ENCODE data around the gene GRHL1. TPM values are rescaled to one million over a fixed set of nuclear protein-coding genes. Genes with fewer than 3 reads are reported as not detected.

GRHL1 gene
- total RNA-seq, 1 donor = 0.36 TPM

DNA sequence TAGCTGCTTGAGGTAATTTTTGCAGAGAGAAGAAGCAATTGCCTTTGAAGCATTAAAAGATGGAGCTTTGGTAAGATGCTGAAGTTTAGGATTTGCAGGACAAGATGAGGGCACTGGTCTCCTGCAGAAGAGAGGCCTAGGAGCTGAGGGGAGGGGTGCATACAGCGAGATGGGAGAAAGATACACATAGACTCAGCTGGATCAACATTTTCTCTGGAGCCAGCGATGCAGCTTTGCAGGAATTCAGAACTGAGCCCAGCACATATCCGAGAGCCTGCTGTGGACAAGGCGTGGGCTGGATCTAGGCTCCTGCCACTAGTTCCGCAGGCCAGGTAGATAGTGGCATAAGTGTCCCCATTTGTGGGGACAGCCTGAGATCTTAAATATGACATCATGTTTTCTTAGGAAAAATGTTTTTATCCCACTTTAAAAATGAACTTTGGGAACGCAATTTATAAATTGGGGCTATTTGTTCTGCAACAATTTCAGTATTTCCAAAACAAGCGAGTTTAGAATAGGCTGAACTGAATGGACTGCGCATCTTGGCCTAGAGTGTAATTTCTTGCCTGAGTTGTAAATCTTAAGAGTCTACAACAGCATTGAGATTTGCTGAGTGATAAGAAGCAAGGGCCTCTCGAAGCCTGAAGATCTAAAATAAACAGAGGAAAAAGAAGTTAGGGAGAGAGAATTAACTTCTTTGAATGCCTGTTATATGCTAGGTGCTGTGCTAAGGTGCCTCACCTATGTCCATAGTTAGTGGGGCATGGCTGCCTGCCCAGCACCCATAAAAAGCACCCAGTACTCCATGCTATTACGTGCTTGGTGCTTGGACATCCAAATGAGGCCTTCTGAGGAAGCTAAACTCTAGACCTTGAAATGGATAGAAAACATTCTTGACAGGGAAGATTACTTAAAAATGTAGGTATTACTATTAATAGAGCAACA is 17.3 kb downstream of the GRHL1 start:
- no peak for DNase-seq (ENCODE audit: insufficient read length, low spot score, missing footprints)
- Histone ChIP-seq H3K79me2 (ENCODE audit: insufficient read depth, low read length) (no peaks in the 10 kb centered on the region), H3K4me1 (ENCODE audit: insufficient read depth, low read length) (peaks cover 14% of the 10 kb centered on the region), H3K27ac (ENCODE audit: low read depth, low read length) (no peak overlapping the region), H4K20me1 (ENCODE audit: insufficient read depth, low read length) (no peaks in the 10 kb centered on the region), H3K9me3 (ENCODE audit: low read depth, low read length) (no peaks in the 10 kb centered on the region), H3K4me3 (ENCODE audit: insufficient read depth, low read length) (no peak overlapping the region), H2AFZ (ENCODE audit: low read length) (no peak overlapping the region), H3K4me2 (ENCODE audit: insufficient read depth, low read length) (no peak overlapping the region), H3K27me3 (ENCODE audit: insufficient read depth, low read length) (no peaks in the 10 kb centered on the region), H3K36me3 (ENCODE audit: insufficient read depth, low read length) (no peaks in the 10 kb centered on the region)
- TF ChIP-seq, protein P1, sequence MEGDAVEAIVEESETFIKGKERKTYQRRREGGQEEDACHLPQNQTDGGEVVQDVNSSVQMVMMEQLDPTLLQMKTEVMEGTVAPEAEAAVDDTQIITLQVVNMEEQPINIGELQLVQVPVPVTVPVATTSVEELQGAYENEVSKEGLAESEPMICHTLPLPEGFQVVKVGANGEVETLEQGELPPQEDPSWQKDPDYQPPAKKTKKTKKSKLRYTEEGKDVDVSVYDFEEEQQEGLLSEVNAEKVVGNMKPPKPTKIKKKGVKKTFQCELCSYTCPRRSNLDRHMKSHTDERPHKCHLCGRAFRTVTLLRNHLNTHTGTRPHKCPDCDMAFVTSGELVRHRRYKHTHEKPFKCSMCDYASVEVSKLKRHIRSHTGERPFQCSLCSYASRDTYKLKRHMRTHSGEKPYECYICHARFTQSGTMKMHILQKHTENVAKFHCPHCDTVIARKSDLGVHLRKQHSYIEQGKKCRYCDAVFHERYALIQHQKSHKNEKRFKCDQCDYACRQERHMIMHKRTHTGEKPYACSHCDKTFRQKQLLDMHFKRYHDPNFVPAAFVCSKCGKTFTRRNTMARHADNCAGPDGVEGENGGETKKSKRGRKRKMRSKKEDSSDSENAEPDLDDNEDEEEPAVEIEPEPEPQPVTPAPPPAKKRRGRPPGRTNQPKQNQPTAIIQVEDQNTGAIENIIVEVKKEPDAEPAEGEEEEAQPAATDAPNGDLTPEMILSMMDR (IDR thresholded peaks at IDR 0.05; ENCODE audit: extremely low read depth, low read depth, low read length) = no peak

DNA sequence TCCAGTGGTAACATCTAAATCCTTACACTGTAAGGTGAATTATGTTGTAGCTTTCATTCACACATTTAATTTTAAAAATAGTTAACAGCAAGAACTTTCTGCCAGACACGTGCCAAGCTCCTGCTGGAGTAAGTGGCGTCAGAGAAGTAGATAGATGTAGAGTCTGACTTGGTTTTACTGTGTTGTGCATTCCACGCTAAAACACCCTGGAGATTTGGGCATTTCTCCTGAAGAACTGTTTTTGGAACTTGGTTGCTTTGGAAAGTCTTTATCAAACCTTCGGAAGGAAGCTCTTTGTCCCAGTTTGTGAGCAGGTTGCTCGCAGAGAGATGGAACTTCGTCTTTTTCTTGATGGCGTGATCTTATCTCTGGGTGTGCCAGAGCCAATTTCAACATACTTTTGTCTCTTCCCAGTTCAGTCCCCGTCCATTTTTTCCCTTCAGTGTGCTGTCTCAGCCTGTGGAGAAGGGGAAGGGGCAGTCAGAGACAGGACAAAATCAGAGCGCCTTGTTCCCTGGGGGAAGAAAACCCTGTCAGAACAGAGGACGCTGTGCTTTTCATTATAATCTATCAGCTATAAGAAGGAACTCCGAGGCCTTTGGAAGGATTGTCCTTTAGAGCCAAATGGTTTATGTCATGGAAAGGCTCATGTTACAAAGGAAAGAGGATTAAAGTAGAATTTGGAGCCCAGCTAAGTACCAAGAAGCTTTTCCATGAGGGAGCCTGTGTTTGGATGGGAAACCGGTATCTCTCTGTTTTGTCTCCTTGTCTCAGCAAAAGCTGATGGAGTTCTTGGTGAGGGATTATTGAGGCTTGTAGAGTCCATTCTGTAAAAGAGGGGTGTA is 18.9 kb downstream of the GRHL1 start:
- no peaks in the 10 kb centered on the region for H3K27me3 ChIP-seq (ENCODE audit: insufficient read depth, low read length)
- peaks cover 27% of the 10 kb centered on the region for H3K4me1 ChIP-seq (ENCODE audit: insufficient read depth, low read length)
- no peak overlapping the region for H2AFZ ChIP-seq (ENCODE audit: low read length)
- H4K20me1 ChIP-seq (ENCODE audit: insufficient read depth, low read length) = no peaks in the 10 kb centered on the region
- H3K79me2 ChIP-seq (ENCODE audit: insufficient read depth, low read length) = no peaks in the 10 kb centered on the region
- H3K4me3 ChIP-seq (ENCODE audit: insufficient read depth, low read length) = no peak overlapping the region
- H3K36me3 ChIP-seq (ENCODE audit: insufficient read depth, low read length) = no peaks in the 10 kb centered on the region
- TF ChIP-seq, protein P1 (IDR thresholded peaks at IDR 0.05; ENCODE audit: extremely low read depth, low read depth, low read length) = no peak
- no peak overlapping the region for H3K4me2 ChIP-seq (ENCODE audit: insufficient read depth, low read length)
- H3K27ac ChIP-seq (ENCODE audit: low read depth, low read length) = no peak overlapping the region
- DNase-seq (ENCODE audit: insufficient read length, low spot score, missing footprints) = no peak
- no peaks in the 10 kb centered on the region for H3K9me3 ChIP-seq (ENCODE audit: low read depth, low read length)

DNA sequence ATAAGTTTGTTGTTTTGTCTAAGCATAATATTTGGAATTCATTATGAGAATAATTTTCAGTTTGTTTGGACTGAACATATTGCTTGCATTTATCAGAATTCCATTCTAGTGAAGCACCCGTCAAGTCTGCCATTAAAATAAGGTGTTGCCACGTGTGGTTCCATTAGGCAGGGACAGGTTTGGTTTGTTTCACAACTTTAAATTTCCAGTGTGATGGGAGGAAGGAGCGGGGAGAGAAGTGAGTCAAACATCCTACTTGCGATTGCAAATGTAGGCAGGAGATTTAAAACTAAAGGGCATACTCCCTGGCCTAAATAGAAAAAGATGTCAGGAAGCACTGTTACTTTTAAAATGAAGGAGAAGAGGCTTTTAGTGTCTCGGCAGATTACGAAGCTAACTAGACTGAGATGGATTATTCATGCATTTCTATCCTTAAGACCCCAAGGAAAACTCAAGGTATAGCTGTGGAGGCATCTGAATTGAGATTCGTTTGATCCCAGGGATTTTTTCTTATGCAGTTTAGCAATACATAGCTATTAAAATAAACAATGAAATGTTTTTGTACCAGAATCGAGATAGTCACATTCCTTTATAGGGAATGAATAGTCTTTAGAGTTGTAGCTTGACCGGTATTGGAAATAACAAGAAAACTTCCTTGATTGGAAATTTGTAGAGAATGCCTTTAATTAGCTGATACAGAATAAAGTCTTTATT is 19.8 kb downstream of the GRHL1 start:
- Histone ChIP-seq H2AFZ (ENCODE audit: low read length) (no peak overlapping the region), H3K36me3 (ENCODE audit: insufficient read depth, low read length) (no peaks in the 10 kb centered on the region), H3K27ac (ENCODE audit: low read depth, low read length) (no peak overlapping the region), H3K9me3 (ENCODE audit: low read depth, low read length) (no peaks in the 10 kb centered on the region), H3K79me2 (ENCODE audit: insufficient read depth, low read length) (no peaks in the 10 kb centered on the region), H3K4me3 (ENCODE audit: insufficient read depth, low read length) (no peak overlapping the region), H3K4me1 (ENCODE audit: insufficient read depth, low read length) (peaks cover 34% of the 10 kb centered on the region), H3K4me2 (ENCODE audit: insufficient read depth, low read length) (no peak overlapping the region), H4K20me1 (ENCODE audit: insufficient read depth, low read length) (no peaks in the 10 kb centered on the region), H3K27me3 (ENCODE audit: insufficient read depth, low read length) (no peaks in the 10 kb centered on the region)
- TF ChIP-seq, protein P1 (IDR thresholded peaks at IDR 0.05; ENCODE audit: extremely low read depth, low read depth, low read length) = no peak
- no peak for DNase-seq (ENCODE audit: insufficient read length, low spot score, missing footprints)

Data from osteoblast (primary cell).